Sigmoid colon (tissue), 7 donors: Measurements from ENCODE around the gene MLC1. TPM values are rescaled to one million over a fixed set of nuclear protein-coding genes. Genes with fewer than 3 reads are reported as not detected.

ENCODE experiments used
- DNase-seq: peaks from one replicate; pipeline ENCODE4 v3.0.0-alpha.2; 2019
- H3K27ac ChIP-seq, 4 donors: fragments of 200-600 bp; sonication (generic); one replicate each; pipeline ENCODE4 v1.5.1; 2016 to 2019; ENCODE audit warnings: mild to moderate bottlenecking in 1 of 4
- H3K27me3 ChIP-seq, 3 donors: fragments of 200-600 bp; sonication (generic); one replicate each; pipeline ENCODE4 v1.5.1; 2019; ENCODE audit warnings: mild to moderate bottlenecking in 1 of 3
- H3K36me3 ChIP-seq, 4 donors: fragments of 200-600 bp; sonication (generic); one replicate each; pipeline ENCODE4 v1.5.1; 2016 to 2019
- H3K4me1 ChIP-seq, 4 donors: fragments of 200-600 bp; sonication (generic); one replicate each; pipeline ENCODE4 v1.5.1; 2017 to 2019
- H3K4me3 ChIP-seq, 4 donors: fragments of 200-600 bp; sonication (generic); one replicate each; pipeline ENCODE4 v1.5.1; 2017 to 2019; ENCODE audit warnings: mild to moderate bottlenecking in 2 of 4, moderate library complexity in 1 of 4
- H3K9me3 ChIP-seq, 4 donors: fragments of 200-600 bp in 3 of 4; sonication (generic) in 3 of 4; one replicate each; pipeline versions ENCODE4 v1.5.1 to v1.6.1; 2013 to 2019
- CTCF ChIP-seq, 4 experiments: fragments of 450-650 bp in 3 of 4; fragments of 200-600 bp in 1 of 4; IDR thresholded peaks; one replicate each; pipeline ENCODE4 v1.5.1; 2016 to 2019; ENCODE audit warnings: antibody characterized with exemption in 4 of 4, mild to moderate bottlenecking in 3 of 4, moderate library complexity in 2 of 4
- EP300 ChIP-seq, 4 donors: sonication (generic); formaldehyde crosslinking; IDR thresholded peaks; one replicate each; pipeline ENCODE4 v1.6.1; 2017; ENCODE audit warnings: antibody characterized with exemption in 4 of 4
- POLR2A ChIP-seq, 2 donors: fragments of 450-650 bp; IDR thresholded peaks; one replicate each; pipeline ENCODE4 v1.6.1; 2016; ENCODE audit warnings: antibody characterized with exemption in 2 of 2, mild to moderate bottlenecking in 2 of 2, moderate library complexity in 2 of 2
- POLR2AphosphoS5 ChIP-seq, 4 donors: sonication (generic); formaldehyde crosslinking; IDR thresholded peaks; one replicate each; pipeline ENCODE4 v1.6.1; 2017; ENCODE audit warnings: antibody characterized with exemption in 4 of 4
- WGBS, 2 donors: extraction: QIAGEN DNeasy Blood & Tissue Kit; methylation state at CpG; one replicate each; pipeline ENCODE4 v1.1.7; 2013; 5-methylcytosine and 5-hydroxymethylcytosine counted together
- intact Hi-C: fragments of 100-400 bp; cut with DNase I; formaldehyde crosslinking; loops from one replicate; pipeline ENCODE4 v1.15.1; 2023
- polyA plus RNA-seq, 3 donors: library from polyadenylated mRNA; stranded (reverse); fragments of 200-250 nt; gene quantifications; one replicate each; pipeline ENCODE4 v1.2.3, GENCODE V29; 2013
- total RNA-seq, 4 donors: library from RNA; depleted of rRNA; stranded (reverse); fragments of >200 nt; gene quantifications; one replicate each; pipeline ENCODE4 v1.1.0, GENCODE V29; 2016
- donor health status: healthy with polysubstance abuse.
- donor health status: Bipolar disorder and iron deficiency.
- donor health status: healthy.

Gene MLC1
- total and polyA plus RNA-seq, 7 donors = 0.14 to 0.23 (median 0.16) TPM; not detected in 4

GRCh38 chr22:50114221-50115021 lies 29.2 kb upstream of the MLC1 start:
- H3K4me1 ChIP-seq = peaks cover 0 to 28% (median 27%) of the 10 kb centered on the region in 4 donors
- intact Hi-C loops = no loop called here
- peak overlapping the region in 3 of 4 donors; percentile 73 to 86 (median 83) for H3K27ac ChIP-seq
- H3K9me3 ChIP-seq = no peaks in the 10 kb centered on the region
- TF ChIP-seq CTCF (IDR thresholded peaks at IDR 0.05) (no peak), EP300 (IDR thresholded peaks at IDR 0.05) (no peak), POLR2AphosphoS5 (IDR thresholded peaks at IDR 0.05) (peak in 3 of 4 donors; percentile 26 to 46 (median 32)), POLR2A (IDR thresholded peaks at IDR 0.05) (no peak)
- DNase-seq = no peak
- 64 to 66% methylated on average over 19 of the region's 19 CpGs for WGBS, 2 donors
- no peaks in the 10 kb centered on the region for H3K27me3 ChIP-seq
- H3K4me3 ChIP-seq = peak overlapping the region in 3 of 4 donors; percentile 37 to 44 (median 43)
- no peaks in the 10 kb centered on the region for H3K36me3 ChIP-seq

- no peak for TF ChIP-seq POLR2A (IDR thresholded peaks at IDR 0.05)
- Histone ChIP-seq H3K27ac (peak overlapping the region in 1 of 4 donors; percentile 11), H3K27me3 (no peaks in the 10 kb centered on the region), H3K4me1 (peaks cover 0 to 15% (median 15%) of the 10 kb centered on the region in 4 donors), H3K4me3 (no peak overlapping the region), H3K9me3 (no peaks in the 10 kb centered on the region), H3K36me3 (no peaks in the 10 kb centered on the region)
- intact Hi-C loops = no loop called here
- DNase-seq = no peak
- 51 to 64% methylated on average over 28 of the region's 28 CpGs for whole genome bisulfite sequencing, 2 donors
Measured at GRCh38 chr22:50112151-50113118, 27.2 kb upstream of the MLC1 start.

- WGBS, 2 donors = 74 to 91% methylated on average over 1 of the region's 1 CpG
- Histone ChIP-seq H3K27ac (no peak overlapping the region), H3K4me1 (peaks cover 0 to 15% (median 15%) of the 10 kb centered on the region in 4 donors), H3K36me3 (no peaks in the 10 kb centered on the region), H3K4me3 (no peak overlapping the region), H3K9me3 (no peaks in the 10 kb centered on the region), H3K27me3 (no peaks in the 10 kb centered on the region)
- TF ChIP-seq POLR2AphosphoS5 (IDR thresholded peaks at IDR 0.05) (no peak), EP300 (IDR thresholded peaks at IDR 0.05) (no peak), CTCF (IDR thresholded peaks at IDR 0.05) (no peak), POLR2A (IDR thresholded peaks at IDR 0.05) (no peak)
- no peak for DNase-seq
- intact Hi-C loops = no loop called here
Measured at GRCh38 chr22:50111056-50111455, 25.8 kb upstream of the MLC1 start.

GRCh38 chr22:50107529-50107928 lies 22.3 kb upstream of the MLC1 start:
- no peak overlapping the region for H3K27ac ChIP-seq
- no peak for DNase-seq
- no peaks in the 10 kb centered on the region for H3K27me3 ChIP-seq
- WGBS, 2 donors = 71 to 84% methylated on average over 9 of the region's 9 CpGs
- intact Hi-C loops = no loop called here
- H3K9me3 ChIP-seq = no peaks in the 10 kb centered on the region
- no peaks in the 10 kb centered on the region for H3K36me3 ChIP-seq
- no peaks in the 10 kb centered on the region for H3K4me1 ChIP-seq
- H3K4me3 ChIP-seq = no peak overlapping the region
- TF ChIP-seq CTCF (IDR thresholded peaks at IDR 0.05) (no peak), EP300 (IDR thresholded peaks at IDR 0.05) (no peak), POLR2A (IDR thresholded peaks at IDR 0.05) (no peak), POLR2AphosphoS5 (IDR thresholded peaks at IDR 0.05) (no peak)
